Gastroesophageal sphincter (tissue), 3 donors: ENCODE measurements around the gene KIAA1143.

ENCODE experiments used
- CTCF ChIP-seq, 4 experiments: fragments of 200-600 bp in 2 of 4; fragments of 450-650 bp in 2 of 4; sonication (generic) in 1 of 4; IDR thresholded peaks; one replicate each; pipeline ENCODE4 v1.5.1; 2017 to 2019; ENCODE audit warnings: antibody characterized with exemption in 4 of 4, mild to moderate bottlenecking in 2 of 4, moderate library complexity in 2 of 4
- POLR2A ChIP-seq, 2 donors: fragments of 450-650 bp; IDR thresholded peaks; one replicate each; pipeline ENCODE4 v1.6.1; 2017; ENCODE audit warnings: antibody characterized with exemption in 2 of 2, mild to moderate bottlenecking in 2 of 2, moderate library complexity in 1 of 2

GRCh38 chr3:44721231-44722102 is 40.0 kb downstream of the KIAA1143 start:
- TF ChIP-seq CTCF (IDR thresholded peaks at IDR 0.05) = no peak
- TF ChIP-seq POLR2A (IDR thresholded peaks at IDR 0.05) = no peak
